ENCODE results near the gene UBE2U. TPM values are rescaled to one million over a fixed set of nuclear protein-coding genes. Genes with fewer than 3 reads are reported as not detected.
"Not testable (repeated sequence)": the region's sequence is repeated elsewhere in the genome, so short reads cannot be mapped to it uniquely, and the experiment has no call there.

The UBE2U gene
- polyA plus RNA-seq, 3 donors = 0.09 TPM; not detected in 2

DNA sequence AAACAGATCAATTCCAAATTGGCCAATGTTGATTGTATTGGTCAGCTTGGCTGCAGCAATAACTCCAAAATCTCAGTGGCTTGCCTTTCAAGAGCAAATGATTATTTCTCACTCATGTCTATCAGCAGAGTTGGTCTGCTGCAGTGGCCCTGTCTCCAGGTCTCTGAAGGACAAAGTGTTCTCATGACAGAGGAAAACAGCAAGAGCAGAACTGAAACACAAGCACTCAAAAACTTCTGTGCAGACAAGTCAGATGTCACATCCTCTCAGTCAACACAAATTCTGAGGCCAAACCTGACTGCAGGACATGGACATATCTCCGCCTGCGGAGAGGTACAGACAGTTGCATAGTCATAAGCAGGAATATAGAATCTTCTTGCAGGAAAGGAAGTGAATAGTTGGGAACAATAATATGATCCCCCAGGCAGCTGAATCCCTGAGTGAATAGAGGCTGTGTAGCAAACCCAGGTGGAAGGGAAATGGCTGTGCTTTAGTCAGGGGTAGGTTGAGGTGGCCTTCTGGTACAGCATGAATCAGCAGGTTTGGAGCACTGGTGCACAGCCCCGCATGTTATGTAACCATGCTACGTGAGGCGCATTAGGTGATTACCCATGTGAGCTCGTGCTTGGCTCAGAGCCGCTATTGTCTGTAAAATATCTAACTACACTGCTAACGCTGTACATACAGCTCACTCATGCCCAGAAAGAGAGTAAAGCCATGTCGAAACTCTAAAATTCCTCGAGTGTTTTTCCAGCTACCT, 17.1 kb upstream of the UBE2U start:
- no peak overlapping the region for H3K27ac ChIP-seq (ENCODE audit: low read depth, low read length)
- WGBS, 3 donors = 57 to 82% (median 80%) methylated on average over 10 of the region's 10 CpGs

DNA sequence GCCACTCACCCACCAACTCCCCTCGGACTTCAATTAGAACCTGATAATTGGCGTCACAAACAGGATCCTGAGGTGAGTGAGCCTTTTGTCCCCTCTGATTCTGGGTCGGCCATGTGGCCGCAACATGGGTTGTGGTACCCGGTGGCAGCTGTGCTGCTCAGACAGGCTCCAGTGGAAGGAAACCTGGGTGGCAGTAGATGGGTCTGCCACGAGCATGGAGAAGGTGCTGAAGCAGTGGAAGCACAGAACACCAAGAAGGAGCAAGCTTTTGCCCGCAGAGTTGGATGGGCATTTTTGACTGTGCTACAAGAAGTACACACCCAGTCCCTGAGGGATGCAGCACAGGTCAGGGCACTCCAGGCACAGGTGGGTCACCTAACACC, 16.5 kb upstream of the UBE2U start:
- WGBS, 3 donors = 77 to 91% (median 88%) methylated on average over 7 of the region's 7 CpGs
- H3K27ac ChIP-seq (ENCODE audit: low read depth, low read length) = no peak overlapping the region

DNA sequence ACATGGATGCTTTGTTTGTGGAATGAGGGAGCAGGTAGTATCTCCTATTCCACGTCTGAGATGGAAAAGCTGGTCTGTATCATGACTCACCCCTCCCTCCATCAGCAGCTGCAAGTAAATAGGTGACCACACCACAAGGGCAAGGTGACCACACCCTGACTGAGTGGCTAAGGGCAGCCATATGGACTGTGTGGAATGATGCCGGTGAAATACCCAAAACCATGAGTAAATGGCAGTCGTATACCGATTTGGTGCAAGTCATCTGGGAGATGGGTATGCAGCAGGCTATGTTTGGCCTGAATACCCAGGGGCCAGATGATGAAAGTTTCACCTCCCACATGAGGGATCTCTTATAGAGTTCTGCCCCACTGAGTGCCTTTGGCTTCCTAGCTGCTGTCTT, 15.8 kb upstream of the UBE2U start:
- WGBS, 3 donors = 85 to 93% (median 92%) methylated on average over 4 of the region's 4 CpGs
- H3K27ac ChIP-seq (ENCODE audit: low read depth, low read length) = no peak overlapping the region

DNA sequence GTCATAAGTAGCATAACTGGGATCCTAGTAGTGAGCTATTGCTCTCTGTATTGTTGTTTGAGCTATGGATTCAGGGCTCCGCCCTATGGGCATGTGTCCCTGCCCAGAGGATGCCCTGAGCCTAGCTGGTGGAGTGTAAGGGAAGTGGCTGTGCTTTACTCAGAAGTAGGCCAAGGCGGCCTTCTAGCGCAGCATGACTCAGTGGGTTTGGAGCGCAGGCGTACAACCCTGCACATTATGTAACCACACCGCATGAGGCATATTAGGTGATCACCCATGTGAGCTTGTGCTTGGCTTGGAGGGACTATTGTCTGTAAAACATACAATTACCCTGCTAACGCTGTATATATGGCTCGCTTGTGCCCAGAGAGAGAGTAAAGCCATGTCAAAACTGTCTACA, 11.1 kb upstream of the UBE2U start:
- WGBS, 3 donors = 94 to 99% (median 96%) methylated on average over 8 of the region's 8 CpGs
- no peak overlapping the region for H3K27ac ChIP-seq (ENCODE audit: low read depth, low read length)

DNA sequence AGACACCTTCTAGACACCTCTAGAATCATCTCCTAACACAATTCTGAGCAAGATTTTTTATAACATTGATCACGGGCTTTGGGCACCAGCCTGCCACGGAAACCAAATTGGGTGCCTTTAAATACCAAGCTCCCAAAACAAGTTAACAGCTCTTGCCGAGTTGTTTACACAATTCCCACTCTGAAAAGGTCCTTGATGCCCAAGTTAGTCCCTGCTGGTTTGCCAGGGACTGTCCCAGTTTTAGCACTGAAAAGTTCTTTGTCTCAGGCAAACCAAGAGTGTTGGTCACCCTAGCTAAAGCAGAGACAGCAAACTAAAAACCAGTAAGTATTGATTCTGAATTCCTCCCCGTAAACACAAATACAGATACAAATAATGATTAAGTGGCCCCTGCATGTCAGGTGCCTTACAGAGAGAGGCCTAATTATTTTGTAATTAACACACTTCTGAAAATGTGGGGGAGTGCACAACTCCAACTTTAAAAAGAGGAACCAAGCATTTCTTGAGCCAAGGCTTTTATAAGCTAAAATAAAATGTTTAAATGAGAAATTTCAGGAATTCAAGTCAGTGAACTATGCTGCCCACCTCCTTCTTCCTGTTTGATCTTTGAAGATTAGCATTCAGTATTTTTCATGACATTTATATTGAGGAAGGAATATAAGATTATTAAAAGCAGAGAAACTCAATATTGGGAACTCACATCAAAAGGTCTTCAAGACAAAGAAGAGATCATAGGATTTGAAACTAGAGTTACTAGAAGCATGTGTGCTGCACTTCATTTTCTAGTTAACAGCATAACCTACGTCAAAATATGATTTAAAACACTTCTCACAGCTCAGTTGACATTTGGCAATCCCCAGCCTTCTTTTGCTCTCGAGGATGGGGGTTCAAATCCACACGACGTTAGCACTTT, 9.0 kb upstream of the UBE2U start:
- WGBS, 3 donors = 59 to 63% (median 62%) methylated on average over 8 of the region's 8 CpGs
- no peak overlapping the region for H3K27ac ChIP-seq (ENCODE audit: low read depth, low read length)

DNA sequence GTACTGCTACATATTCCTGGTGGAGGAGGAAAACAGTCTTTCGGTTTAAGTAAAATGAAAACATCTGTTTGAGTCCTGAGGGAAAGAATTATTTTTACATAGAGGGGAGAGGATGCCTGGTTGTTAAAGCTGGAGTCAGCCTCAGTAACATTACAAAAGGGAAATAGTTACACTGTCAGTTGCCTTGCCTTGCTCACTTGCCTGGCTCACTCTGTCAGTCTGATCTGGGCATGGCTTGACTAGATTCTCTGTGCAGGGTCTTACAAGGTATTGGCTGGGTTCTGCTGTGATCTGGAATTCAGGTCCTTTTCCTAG, 8.4 kb upstream of the UBE2U start:
- WGBS, 3 donors = 67 to 74% (median 72%) methylated on average over 1 of the region's 1 CpG
- H3K27ac ChIP-seq (ENCODE audit: low read depth, low read length) = no peak overlapping the region

GRCh38 chr1:64196074-64196870, 7.2 kb upstream of the UBE2U start:
- 72 to 81% (median 80%) methylated on average over 8 of the region's 8 CpGs for WGBS, 3 donors
- H3K27ac ChIP-seq (ENCODE audit: low read depth, low read length) = no peak overlapping the region

- 94 to 98% (median 96%) methylated on average over 3 of the region's 3 CpGs for WGBS, 3 donors
- H3K27ac ChIP-seq (ENCODE audit: low read depth, low read length) = no peak overlapping the region
These were observed 6.3 kb upstream of the UBE2U start for GRCh38 chr1:64197076-64197475.

GRCh38 chr1:64199154-64199553, 4.3 kb upstream of the UBE2U start:
- no peak overlapping the region for H3K27ac ChIP-seq (ENCODE audit: low read depth, low read length)
- 63 to 66% (median 65%) methylated on average over 2 of the region's 2 CpGs for WGBS, 3 donors

- H3K27ac ChIP-seq (ENCODE audit: low read depth, low read length) = no peak overlapping the region
- 47 to 90% (median 52%) methylated on average over 1 of the region's 1 CpG for WGBS, 3 donors
These were observed 3.4 kb upstream of the UBE2U start for GRCh38 chr1:64200064-64200463.

- no peak overlapping the region for H3K27ac ChIP-seq (ENCODE audit: low read depth, low read length)
- WGBS, 3 donors = 75 to 80% (median 76%) methylated on average over 2 of the region's 2 CpGs
These were observed 5.8 kb downstream of the UBE2U start for GRCh38 chr1:64209221-64209620.

- no peak overlapping the region for H3K27ac ChIP-seq (ENCODE audit: low read depth, low read length)
These were observed 8.6 kb downstream of the UBE2U start for GRCh38 chr1:64212031-64212430.

- H3K27ac ChIP-seq (ENCODE audit: low read depth, low read length) = no peak overlapping the region
- whole genome bisulfite sequencing, 3 donors = 85 to 90% (median 90%) methylated on average over 3 of the region's 3 CpGs
These were observed 12.2 kb downstream of the UBE2U start for GRCh38 chr1:64215576-64215975.

GRCh38 chr1:64220241-64220640, 16.8 kb downstream of the UBE2U start:
- WGBS, 3 donors = 69 to 78% (median 77%) methylated on average over 5 of the region's 5 CpGs
- H3K27ac ChIP-seq (ENCODE audit: low read depth, low read length) = no peak overlapping the region

DNA sequence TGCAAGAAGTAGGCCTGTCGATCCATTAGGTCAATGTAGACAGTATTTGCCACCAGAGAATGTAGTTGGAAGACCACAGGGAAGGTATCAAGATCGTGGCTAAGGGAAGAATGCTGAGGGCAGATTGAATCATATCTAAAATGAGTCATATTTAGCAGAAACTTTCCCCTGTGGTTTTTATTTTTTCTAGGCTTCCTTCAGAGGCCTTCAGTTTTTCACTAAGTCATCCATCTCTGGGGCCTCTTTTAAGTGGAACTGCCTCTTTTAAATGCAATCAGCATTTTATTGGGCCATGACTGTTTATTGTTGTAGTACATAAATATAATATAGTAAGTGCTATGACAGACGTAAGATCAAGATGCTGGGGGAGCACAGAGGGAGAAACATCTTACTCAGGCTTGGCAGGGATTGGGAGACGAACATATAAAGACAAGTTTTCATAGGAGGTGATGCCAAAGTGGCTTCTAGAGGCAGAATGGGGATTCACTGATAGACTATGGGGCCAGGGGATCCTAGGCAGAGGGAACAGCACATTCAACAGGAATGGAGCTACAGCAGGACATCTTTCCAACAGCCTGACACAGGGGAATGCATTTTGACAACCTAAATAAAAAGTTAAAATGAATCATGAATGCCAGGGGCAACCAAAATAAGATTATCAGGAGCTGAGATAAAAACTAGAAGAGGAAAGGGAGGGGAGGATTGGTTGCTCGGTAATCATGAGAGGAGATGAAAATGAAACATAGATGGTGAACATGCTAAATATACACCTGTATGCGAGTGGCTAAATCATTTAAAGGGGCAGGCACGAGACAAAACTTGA, 20.1 kb downstream of the UBE2U start:
- H3K27ac ChIP-seq (ENCODE audit: low read depth, low read length) = no peak overlapping the region
- 69 to 83% (median 70%) methylated on average over 7 of the region's 7 CpGs for WGBS, 3 donors

DNA sequence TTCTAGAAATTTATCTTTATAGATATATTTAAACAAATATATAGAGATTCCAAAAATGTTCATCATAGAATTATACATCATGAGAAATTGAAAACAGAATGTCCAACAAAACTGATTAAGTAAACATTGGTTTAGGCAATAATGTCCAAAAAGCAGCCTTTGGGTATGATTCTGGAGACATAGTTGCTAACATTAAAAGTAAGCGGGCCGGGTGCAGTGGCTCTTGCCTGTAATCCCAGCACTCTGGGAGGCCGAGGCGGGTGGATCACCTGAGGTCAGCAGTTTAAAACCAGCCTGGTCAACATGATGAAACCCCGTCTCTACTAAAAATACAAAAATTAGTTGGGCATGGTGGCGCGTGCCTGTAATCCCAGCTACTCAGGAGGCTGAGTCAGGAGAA, 20.8 kb downstream of the UBE2U start:
- 97 to 98% (median 97%) methylated on average over 7 of the region's 7 CpGs for WGBS, 3 donors
- not testable (repeated sequence) for H3K27ac ChIP-seq (ENCODE audit: low read depth, low read length)

DNA sequence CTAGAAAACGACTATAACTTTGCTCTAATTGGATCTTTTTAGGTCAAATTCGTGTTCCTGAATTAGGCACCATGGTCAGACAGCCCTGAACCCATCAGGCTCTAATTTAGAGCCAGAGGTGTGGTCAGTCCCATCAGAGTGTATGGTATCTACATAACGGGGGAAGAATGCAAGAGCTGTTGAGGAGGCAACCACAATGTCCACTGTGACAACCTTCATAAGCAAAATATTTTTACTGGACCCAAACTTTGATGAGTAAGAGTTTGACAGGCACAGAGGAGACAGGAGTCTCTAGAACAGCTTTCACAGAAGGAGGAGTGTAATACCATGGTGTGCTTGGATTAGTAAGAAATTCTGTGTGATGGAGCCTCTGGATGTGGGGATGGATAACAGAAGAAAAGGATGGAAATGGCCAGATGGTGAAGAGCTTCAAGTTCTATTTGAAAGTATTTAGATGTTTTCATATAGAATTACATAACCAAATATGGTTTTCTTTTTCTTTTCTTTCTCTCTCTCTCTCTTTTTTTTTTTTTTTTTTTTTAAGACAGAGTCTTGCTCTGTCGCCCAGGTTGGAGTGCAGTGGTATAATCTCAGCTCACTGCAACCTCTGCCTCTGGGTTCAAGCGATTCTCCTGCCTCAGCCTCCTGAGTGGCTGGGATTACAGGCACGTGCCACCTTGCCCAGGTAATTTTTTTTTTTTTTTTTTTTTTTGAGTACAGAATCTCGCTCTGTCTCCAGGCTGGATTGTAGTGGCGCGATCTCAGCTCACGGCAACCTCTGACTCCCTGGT, 24.9 kb downstream of the UBE2U start:
- H3K27ac ChIP-seq (ENCODE audit: low read depth, low read length) = no peak overlapping the region
- 83 to 87% (median 86%) methylated on average over 10 of the region's 10 CpGs for WGBS, 3 donors

GRCh38 chr1:64229307-64229706, 25.9 kb downstream of the UBE2U start:
- WGBS, 3 donors = 85 to 91% (median 86%) methylated on average over 3 of the region's 3 CpGs
- no peak overlapping the region for H3K27ac ChIP-seq (ENCODE audit: low read depth, low read length)
